ENCODE measurements around the gene AAK1.

DNA sequence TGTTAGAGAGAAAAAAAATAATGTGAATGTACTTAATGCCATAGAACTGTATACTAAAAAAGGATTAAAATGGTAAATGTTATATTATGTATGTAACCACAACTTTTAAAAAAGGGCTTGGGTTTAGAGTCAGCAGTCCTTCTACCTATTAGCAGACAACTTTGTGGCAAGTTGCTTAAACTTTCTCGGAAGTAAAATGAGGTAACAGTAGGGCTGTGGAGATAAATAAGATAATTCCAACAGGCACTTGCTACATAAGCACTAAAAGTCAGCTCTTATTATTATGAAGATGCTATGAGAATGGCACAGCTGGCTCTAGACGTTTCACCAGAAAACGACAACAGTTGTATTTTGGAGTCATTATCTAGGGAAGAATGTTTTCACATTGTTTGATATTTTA lies 31.3 kb downstream of the AAK1 start:
- TF ChIP-seq, protein P1, sequence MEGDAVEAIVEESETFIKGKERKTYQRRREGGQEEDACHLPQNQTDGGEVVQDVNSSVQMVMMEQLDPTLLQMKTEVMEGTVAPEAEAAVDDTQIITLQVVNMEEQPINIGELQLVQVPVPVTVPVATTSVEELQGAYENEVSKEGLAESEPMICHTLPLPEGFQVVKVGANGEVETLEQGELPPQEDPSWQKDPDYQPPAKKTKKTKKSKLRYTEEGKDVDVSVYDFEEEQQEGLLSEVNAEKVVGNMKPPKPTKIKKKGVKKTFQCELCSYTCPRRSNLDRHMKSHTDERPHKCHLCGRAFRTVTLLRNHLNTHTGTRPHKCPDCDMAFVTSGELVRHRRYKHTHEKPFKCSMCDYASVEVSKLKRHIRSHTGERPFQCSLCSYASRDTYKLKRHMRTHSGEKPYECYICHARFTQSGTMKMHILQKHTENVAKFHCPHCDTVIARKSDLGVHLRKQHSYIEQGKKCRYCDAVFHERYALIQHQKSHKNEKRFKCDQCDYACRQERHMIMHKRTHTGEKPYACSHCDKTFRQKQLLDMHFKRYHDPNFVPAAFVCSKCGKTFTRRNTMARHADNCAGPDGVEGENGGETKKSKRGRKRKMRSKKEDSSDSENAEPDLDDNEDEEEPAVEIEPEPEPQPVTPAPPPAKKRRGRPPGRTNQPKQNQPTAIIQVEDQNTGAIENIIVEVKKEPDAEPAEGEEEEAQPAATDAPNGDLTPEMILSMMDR (IDR thresholded peaks at IDR 0.05) = no peak
- no peak for TF ChIP-seq POLR2A (IDR thresholded peaks at IDR 0.05)

Measured in adrenal gland (tissue), 5 donors.